Thyroid gland (tissue), 4 donors: ENCODE measurements around the gene MAST3. TPM values are rescaled to one million over a fixed set of nuclear protein-coding genes. Genes with fewer than 3 reads are reported as not detected.
A peak's percentile ranks its signal among the peaks of the same experiment; 100 is the strongest.

Source experiments
- DNase-seq, 2 donors: peaks; one replicate each; pipeline ENCODE4 v3.0.0-alpha.2; 2019
- H3K27ac ChIP-seq, 3 donors: fragments of 200-600 bp; sonication (generic); 1 replicate in 2 of 3; 2 replicates in 1 of 3; pipeline ENCODE4 v1.5.1; 2016 to 2019; ENCODE audit warnings: mild to moderate bottlenecking in 1 of 3, moderate library complexity in 1 of 3
- H3K27me3 ChIP-seq: fragments of 200-600 bp; sonication (generic); one replicate; pipeline ENCODE4 v1.5.1; 2019
- H3K36me3 ChIP-seq, 2 donors: fragments of 200-600 bp; sonication (generic); one replicate each; pipeline ENCODE4 v1.5.1; 2016 to 2019
- H3K4me1 ChIP-seq, 2 donors: fragments of 200-600 bp; sonication (generic); one replicate each; pipeline ENCODE4 v1.5.1; 2017 to 2019
- H3K4me3 ChIP-seq, 3 donors: fragments of 200-600 bp; sonication (generic); replicated peaks in 1 of 3; 1 replicate in 2 of 3; 2 replicates in 1 of 3; pipeline ENCODE4 v1.5.1; 2016; ENCODE audit warnings: mild to moderate bottlenecking in 1 of 3
- H3K9me3 ChIP-seq: fragments of 200-600 bp; sonication (generic); one replicate; pipeline ENCODE4 v1.5.1; 2017
- POLR2A ChIP-seq, 2 donors: fragments of 450-650 bp; IDR thresholded peaks; one replicate each; pipeline ENCODE4 v1.6.1; 2017; ENCODE audit warnings: antibody characterized with exemption in 2 of 2, mild to moderate bottlenecking in 2 of 2, moderate library complexity in 1 of 2
- WGBS, 2 donors: methylation state at CpG; one replicate each; pipeline ENCODE4 v1.1.5; 2017; 5-methylcytosine and 5-hydroxymethylcytosine counted together
- intact Hi-C: fragments of 100-400 bp; cut with DNase I; formaldehyde crosslinking; loops from one replicate; pipeline ENCODE4 v1.15.1; 2023
- total RNA-seq, 4 donors: library from RNA; depleted of rRNA; stranded (reverse); fragments of >200 nt; gene quantifications; one replicate each; pipeline ENCODE4 v1.2.3, GENCODE V29; 2016
- TF ChIP-seq, protein P1 (sequence below), 6 experiments: fragments of 200-600 bp in 3 of 6; fragments of 450-650 bp in 3 of 6; sonication (generic) in 3 of 6; IDR thresholded peaks; one replicate each; pipeline ENCODE4 v1.5.1; 2016 to 2019; ENCODE audit warnings: antibody characterized with exemption in 6 of 6, mild to moderate bottlenecking in 2 of 6, inconsistent platforms in 1 of 6, moderate library complexity in 1 of 6

MAST3 gene
- total RNA-seq, 4 donors from 2014 or later = 4.8 to 5.6 (median 5.0) TPM

DNA sequence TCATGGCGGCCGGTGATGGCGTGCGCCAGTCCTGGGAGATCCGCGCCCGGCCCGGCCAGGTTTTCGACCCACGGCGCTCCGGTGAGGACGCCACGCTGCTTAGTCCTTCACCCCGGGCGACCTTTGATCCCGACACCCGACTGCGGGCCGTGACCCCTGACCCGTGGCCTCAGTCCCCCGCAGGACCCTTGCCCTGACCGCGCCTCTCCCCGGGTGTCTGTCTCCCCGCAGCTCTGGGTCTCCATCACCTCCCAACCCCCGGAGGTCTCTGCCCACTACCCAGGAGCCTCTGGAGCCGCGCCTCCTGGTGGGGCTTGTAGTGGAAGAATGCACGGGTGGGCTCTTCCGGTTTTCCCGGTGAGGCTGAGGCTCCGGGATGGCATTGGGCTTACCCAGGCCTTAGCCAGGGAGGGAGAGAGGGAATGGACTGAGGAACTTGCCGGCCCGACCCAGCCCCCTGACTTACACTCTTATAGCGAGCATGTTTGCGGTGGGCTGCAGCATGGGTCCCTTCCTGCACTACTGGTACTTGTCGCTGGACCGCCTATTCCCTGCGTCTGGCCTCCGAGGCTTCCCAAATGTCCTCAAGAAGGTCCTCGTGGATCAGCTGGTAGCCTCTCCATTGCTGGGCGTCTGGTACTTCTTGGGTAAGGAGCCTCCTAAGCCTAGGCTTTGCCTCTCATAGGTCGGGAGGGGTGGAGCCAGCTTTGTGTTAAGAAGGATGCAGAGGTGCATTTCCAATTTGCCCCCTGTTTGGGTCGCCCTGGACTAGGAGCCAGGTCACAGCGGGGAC lies 96.0 kb downstream of the MAST3 start:
- WGBS, 2 donors = 4 to 17% methylated on average over 5 to 24 of the region's 46 CpGs
- Histone ChIP-seq H3K27ac (peak overlapping the region; percentile 14 to 78 (median 68)), H3K27me3 (no peaks in the 10 kb centered on the region), H3K4me1 (peaks cover 17 to 18% of the 10 kb centered on the region in 2 donors), H3K4me3 (peak overlapping the region; percentile 28 to 91 (median 32)), H3K9me3 (no peaks in the 10 kb centered on the region), H3K36me3 (peaks cover 0 to 11% of the 10 kb centered on the region in 2 donors)
- intact Hi-C loops = no loop called here
- TF ChIP-seq POLR2A (IDR thresholded peaks at IDR 0.05) = no peak
- TF ChIP-seq, protein P1, sequence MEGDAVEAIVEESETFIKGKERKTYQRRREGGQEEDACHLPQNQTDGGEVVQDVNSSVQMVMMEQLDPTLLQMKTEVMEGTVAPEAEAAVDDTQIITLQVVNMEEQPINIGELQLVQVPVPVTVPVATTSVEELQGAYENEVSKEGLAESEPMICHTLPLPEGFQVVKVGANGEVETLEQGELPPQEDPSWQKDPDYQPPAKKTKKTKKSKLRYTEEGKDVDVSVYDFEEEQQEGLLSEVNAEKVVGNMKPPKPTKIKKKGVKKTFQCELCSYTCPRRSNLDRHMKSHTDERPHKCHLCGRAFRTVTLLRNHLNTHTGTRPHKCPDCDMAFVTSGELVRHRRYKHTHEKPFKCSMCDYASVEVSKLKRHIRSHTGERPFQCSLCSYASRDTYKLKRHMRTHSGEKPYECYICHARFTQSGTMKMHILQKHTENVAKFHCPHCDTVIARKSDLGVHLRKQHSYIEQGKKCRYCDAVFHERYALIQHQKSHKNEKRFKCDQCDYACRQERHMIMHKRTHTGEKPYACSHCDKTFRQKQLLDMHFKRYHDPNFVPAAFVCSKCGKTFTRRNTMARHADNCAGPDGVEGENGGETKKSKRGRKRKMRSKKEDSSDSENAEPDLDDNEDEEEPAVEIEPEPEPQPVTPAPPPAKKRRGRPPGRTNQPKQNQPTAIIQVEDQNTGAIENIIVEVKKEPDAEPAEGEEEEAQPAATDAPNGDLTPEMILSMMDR (IDR thresholded peaks at IDR 0.05) = peak in 1 of 6 experiments; percentile 11
- no peak for DNase-seq

DNA sequence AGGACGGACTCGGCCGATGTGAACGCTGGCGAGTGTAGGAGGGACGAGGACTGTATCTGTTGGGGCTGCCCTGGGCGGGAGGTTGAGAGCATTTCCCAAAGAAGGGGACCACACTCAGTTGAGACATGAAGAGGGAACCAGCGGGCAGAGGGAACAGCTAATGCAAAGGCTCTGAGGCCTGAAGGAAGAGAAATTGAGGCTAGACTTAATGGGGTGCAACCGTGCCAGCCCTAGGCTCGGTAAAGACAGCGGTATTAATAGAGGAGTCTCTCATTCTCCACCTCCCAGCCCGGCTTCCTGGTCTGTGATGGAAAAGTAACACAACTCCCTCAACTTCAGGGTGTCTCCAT lies 96.6 kb downstream of the MAST3 start:
- DNase-seq = no peak
- peaks cover 0 to 14% of the 10 kb centered on the region in 2 donors for H3K36me3 ChIP-seq
- peak overlapping the region in 1 of 3 donors; percentile 91 for H3K4me3 ChIP-seq
- peaks cover 17 to 18% of the 10 kb centered on the region in 2 donors for H3K4me1 ChIP-seq
- H3K27me3 ChIP-seq = no peaks in the 10 kb centered on the region
- TF ChIP-seq, protein P1 (IDR thresholded peaks at IDR 0.05) = no peak
- no peak for TF ChIP-seq POLR2A (IDR thresholded peaks at IDR 0.05)
- no peaks in the 10 kb centered on the region for H3K9me3 ChIP-seq
- 64 to 70% methylated on average over 12 of the region's 12 CpGs for WGBS, 2 donors
- H3K27ac ChIP-seq = peak overlapping the region in 1 of 3 donors; percentile 13
- intact Hi-C loops = no loop called here

DNA sequence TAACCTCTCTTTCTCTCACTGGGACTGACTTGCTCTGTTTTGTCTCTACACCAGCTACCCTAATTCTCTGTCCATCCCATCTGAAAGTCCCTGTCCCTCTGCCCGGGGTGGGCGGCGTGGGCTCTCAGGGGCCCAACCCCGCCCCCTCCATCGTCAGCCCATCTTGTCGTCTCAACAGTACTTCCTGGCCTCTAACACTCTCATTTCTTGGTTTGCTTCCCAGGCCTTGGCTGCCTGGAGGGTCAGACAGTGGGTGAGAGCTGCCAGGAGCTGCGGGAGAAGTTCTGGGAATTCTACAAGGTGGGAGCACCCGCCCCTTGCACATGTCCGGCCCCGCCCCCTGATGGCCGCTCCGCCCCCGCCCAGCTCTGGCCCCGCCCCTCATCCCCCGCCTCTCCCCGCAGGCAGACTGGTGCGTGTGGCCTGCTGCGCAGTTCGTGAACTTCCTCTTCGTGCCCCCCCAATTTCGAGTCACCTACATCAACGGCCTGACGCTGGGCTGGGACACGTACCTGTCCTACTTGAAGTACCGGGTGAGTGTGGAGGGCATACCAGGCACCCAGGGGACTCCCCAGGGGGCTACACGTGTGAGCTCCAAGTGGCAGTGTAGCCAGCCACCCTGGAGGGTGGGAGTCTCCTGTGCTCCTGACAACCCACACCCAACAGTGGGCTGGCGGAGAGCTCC lies 97.1 kb downstream of the MAST3 start:
- no peaks in the 10 kb centered on the region for H3K9me3 ChIP-seq
- peaks cover 17 to 18% of the 10 kb centered on the region in 2 donors for H3K4me1 ChIP-seq
- TF ChIP-seq, protein P1 (IDR thresholded peaks at IDR 0.05) = no peak
- DNase-seq = peak in 1 of 2 donors; percentile 16
- H3K4me3 ChIP-seq = no peak overlapping the region
- H3K36me3 ChIP-seq = peaks cover 0 to 14% of the 10 kb centered on the region in 2 donors
- intact Hi-C loops = no loop called here
- 41 to 55% methylated on average over 15 to 27 of the region's 27 CpGs for WGBS, 2 donors
- H3K27me3 ChIP-seq = no peaks in the 10 kb centered on the region
- peak overlapping the region in 1 of 3 donors; percentile 13 for H3K27ac ChIP-seq

DNA sequence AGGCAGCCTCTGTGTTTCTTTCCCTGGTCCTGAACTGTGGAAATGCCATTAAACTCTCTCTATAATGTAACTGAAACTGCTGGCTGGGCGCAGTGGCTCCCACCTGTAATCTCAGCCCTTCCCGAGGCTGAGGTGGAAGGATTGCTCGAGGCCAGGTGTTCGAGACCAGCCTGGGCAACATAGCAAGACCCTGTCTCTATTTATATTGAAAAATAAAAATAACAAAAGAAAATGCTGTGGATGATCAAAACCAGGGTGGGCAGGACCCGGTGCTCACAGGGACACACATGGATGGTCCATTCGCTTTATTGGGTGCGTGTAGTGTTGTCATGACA lies 98.9 kb downstream of the MAST3 start:
- peaks cover 16 to 17% of the 10 kb centered on the region in 2 donors for H3K4me1 ChIP-seq
- no peak for DNase-seq
- H3K27me3 ChIP-seq = no peaks in the 10 kb centered on the region
- intact Hi-C loops = no loop called here
- WGBS, 2 donors = 90 to 95% methylated on average over 7 of the region's 7 CpGs
- H3K9me3 ChIP-seq = no peaks in the 10 kb centered on the region
- no peak overlapping the region for H3K4me3 ChIP-seq
- no peak overlapping the region for H3K27ac ChIP-seq
- peaks cover 0 to 14% of the 10 kb centered on the region in 2 donors for H3K36me3 ChIP-seq
- TF ChIP-seq, protein P1 (IDR thresholded peaks at IDR 0.05) = no peak
- TF ChIP-seq POLR2A (IDR thresholded peaks at IDR 0.05) = no peak

DNA sequence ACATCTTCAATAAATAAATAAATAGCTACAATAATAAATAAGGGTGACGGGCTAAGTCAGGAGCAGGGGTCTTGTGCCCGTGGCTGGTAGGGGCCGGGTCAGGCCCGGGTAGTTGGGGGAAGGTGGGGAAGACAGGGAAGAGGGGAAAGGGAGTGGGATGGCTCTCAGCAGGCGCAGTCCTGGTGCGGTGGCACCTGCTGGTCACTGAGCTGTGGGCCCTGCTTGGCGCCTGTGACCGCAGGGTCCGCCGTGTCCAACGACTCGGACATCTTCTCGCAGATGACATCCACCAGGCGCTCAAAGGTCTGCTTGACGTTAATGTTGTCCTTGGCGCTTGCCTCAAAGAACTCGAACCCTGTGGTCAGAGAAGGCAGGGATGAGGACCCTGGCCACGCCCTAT lies 99.7 kb downstream of the MAST3 start:
- TF ChIP-seq POLR2A (IDR thresholded peaks at IDR 0.05) = no peak
- TF ChIP-seq, protein P1 (IDR thresholded peaks at IDR 0.05) = no peak
- Histone ChIP-seq H3K36me3 (peaks cover 0 to 14% of the 10 kb centered on the region in 2 donors), H3K4me3 (no peak overlapping the region), H3K4me1 (peaks cover 12 to 14% of the 10 kb centered on the region in 2 donors), H3K27me3 (no peaks in the 10 kb centered on the region), H3K9me3 (no peaks in the 10 kb centered on the region), H3K27ac (no peak overlapping the region)
- intact Hi-C loops = no loop called here
- DNase-seq = no peak
- WGBS, 2 donors = 93 to 96% methylated on average over 18 of the region's 18 CpGs
